NT2/D1 (cell line): Measurements from ENCODE around the gene TMEM121B.
"Not testable (repeated sequence)": the region's sequence is repeated elsewhere in the genome, so short reads cannot be mapped to it uniquely, and the experiment has no call there.

Experiments used
- DNase-seq: peaks from one replicate; pipeline ENCODE4 v3.0.0-alpha.2; 2011; ENCODE audit warnings: low read depth, low spot score
- H3K27me3 ChIP-seq: 2 replicates; pipeline ENCODE4 v1.6.0; 2011; ENCODE audit warnings: mild to moderate bottlenecking; ENCODE audit not compliant: insufficient read length, insufficient read depth
- H3K36me3 ChIP-seq: 2 replicates; pipeline ENCODE4 v1.6.1; 2011; ENCODE audit warnings: mild to moderate bottlenecking, low read length, mixed read lengths; ENCODE audit not compliant: insufficient read depth, insufficient read length
- H3K4me1 ChIP-seq: 2 replicates; pipeline ENCODE4 v1.5.1; 2011; ENCODE audit not compliant: insufficient read depth, insufficient read length
- H3K4me3 ChIP-seq: 2 replicates; pipeline ENCODE4 v1.5.1; 2011; ENCODE audit warnings: low read depth; ENCODE audit not compliant: insufficient read length
- H3K9ac ChIP-seq: 2 replicates; pipeline ENCODE4 v1.6.0; 2011; ENCODE audit warnings: low read depth; ENCODE audit not compliant: insufficient read length
- H3K9me3 ChIP-seq: 2 replicates; pipeline ENCODE4 v1.5.1; 2011; ENCODE audit warnings: mild to moderate bottlenecking, low read length; ENCODE audit not compliant: insufficient read depth
- SUZ12 ChIP-seq: IDR thresholded peaks from 2 replicates; pipeline ENCODE4 v1.6.1; 2011; ENCODE audit not compliant: insufficient read length, insufficient read depth; ENCODE audit errors: extremely low read depth
- YY1 ChIP-seq: IDR thresholded peaks from 2 replicates; pipeline ENCODE4 v1.6.1; 2011; ENCODE audit not compliant: insufficient read length, insufficient read depth
- ZNF274 ChIP-seq: IDR thresholded peaks from 2 replicates; pipeline ENCODE4 v1.6.1; 2011; ENCODE audit warnings: mild to moderate bottlenecking, low read depth, low read length

The TMEM121B gene

DNA sequence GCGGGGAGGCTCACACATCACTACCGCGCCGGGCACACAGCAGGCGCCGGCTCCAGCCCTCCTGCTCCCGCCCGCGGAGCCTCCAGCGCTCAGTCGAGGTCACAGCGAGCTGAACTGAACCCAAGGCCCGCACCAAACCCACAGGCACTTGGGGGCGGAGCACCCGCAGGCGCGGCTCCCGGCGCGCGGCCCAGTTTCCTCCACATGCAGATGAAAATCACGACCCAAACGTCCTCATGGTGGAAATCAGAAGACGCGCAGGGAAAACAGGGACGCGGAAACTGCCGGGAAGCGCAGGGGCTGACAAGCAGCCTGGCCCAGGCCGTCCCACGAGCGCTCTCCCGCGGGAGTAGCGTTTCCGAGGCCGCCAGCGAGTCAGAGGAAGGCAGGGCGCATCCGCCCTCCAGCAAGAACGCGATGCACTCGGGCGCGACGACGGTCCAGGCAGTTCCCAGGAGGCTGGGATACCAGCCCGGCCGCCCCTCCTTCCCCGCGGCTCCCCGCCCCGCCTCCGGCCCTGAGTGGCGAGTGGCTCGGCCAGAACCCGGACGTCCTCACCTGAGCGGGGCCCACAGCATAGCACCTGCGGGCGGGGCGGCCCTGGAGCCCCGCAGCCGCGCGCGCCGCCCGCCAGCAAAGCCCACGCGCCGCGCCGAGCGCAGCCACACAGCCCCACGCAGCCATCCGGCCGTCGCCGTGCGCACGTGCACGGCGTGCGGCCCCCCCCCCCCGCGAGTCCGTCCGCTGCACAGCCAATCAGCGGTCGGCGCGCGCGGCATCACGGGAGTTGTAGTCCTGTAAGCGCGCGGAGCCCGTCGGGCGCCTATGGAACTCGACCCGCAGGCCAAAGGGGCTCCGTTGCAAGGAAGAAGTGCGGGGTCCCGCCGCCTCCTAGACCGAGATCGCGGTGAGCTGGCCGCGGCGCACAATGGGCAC lies 37.7 kb upstream of the TMEM121B start, which contains the start of gene HDHD5:
Gene HDHD5, minus strand, starts transcription at position 710 of the 936 bp plus-strand sequence. Its CDS starts 26 bp downstream, at position 684.
- Histone ChIP-seq H3K9ac (peak within 1 kb of the TSS; percentile 93), H3K4me3 (peak within 1 kb of the TSS; percentile 79), H3K9me3 (no peaks in the 10 kb centered on the region), H3K4me1 (no peaks in the 10 kb centered on the region), H3K27me3 (no peaks in the 10 kb centered on the region), H3K36me3 (peaks cover 13% of the 10 kb centered on the region)
- TF ChIP-seq SUZ12 (no peak), YY1 (no peak), ZNF274 (no peak)
- peak; percentile 65 for DNase-seq

DNA sequence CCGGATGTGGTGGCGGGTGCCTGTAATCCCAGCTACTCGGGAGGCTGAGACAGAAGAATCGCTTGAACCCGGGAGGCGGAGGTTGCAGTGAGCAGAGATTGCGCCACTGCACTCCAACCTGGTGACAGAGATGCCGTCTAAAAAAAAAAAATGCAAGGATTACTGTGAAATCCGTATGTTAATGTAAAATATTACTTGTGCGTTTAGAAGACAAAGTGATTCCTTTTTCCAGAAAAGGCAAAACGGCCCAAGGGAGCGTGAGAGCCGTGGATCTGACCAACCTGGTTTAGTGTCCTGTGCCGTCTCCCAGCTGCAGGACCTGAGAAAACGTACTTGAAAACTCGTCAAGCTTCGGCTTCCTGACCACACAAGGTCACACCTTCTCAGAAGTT lies 37.0 kb upstream of the TMEM121B start:
- Histone ChIP-seq H3K36me3 (peaks cover 13% of the 10 kb centered on the region), H3K9me3 (no peaks in the 10 kb centered on the region), H3K9ac (peak overlapping the region; percentile 93), H3K4me1 (no peaks in the 10 kb centered on the region), H3K4me3 (peak overlapping the region; percentile 79), H3K27me3 (no peaks in the 10 kb centered on the region)
- TF ChIP-seq ZNF274 = no peak
- no peak for TF ChIP-seq SUZ12
- no peak for TF ChIP-seq YY1
- no peak for DNase-seq

DNA sequence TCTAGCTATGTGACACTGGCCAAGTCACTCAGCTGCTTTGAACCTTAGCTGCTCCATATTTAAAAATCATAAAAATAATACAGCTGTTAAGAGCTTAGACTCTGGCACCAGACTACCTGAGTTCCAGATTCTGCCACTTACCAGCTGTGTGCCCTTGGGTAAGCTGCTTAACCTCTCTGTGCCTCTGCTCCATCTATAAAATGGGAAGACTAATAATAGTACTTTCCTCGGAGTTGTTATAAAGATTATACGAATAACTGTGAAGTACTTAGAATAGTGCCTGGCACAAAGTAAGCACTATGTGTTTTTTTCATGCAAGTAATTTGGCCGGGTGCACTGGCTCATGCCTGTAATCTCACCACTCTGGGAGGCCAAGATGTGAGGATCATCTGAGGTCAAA lies 36.6 kb upstream of the TMEM121B start:
- Histone ChIP-seq H3K4me1 (no peaks in the 10 kb centered on the region), H3K9ac (no peak overlapping the region), H3K27me3 (no peaks in the 10 kb centered on the region), H3K4me3 (peak overlapping the region; percentile 79), H3K36me3 (peaks cover 17% of the 10 kb centered on the region), H3K9me3 (no peaks in the 10 kb centered on the region)
- DNase-seq = no peak
- TF ChIP-seq SUZ12 (no peak), YY1 (no peak), ZNF274 (no peak)

DNA sequence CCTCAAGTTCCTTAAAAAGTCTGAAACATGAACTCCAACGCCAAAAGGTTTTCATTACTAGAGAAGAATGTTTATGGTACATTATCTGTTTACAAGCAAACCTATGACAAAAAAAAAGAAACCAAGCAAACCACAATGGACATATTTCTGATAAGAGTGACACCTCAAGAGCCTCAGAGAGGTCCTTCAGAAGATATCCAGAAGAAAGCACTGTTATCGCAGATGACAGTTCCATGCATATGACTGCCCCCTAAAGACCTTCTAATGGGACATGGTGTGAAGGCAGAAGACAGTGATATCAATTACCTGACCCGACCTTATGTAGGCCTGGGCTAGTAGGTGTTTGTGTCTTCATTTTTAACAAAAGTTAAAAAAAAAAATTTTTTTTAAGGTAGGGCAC lies 34.8 kb upstream of the TMEM121B start:
- Histone ChIP-seq H3K27me3 (no peaks in the 10 kb centered on the region), H3K4me1 (no peaks in the 10 kb centered on the region), H3K36me3 (peaks cover 23% of the 10 kb centered on the region), H3K9me3 (no peaks in the 10 kb centered on the region), H3K9ac (no peak overlapping the region), H3K4me3 (no peak overlapping the region)
- no peak for DNase-seq
- TF ChIP-seq ZNF274 = no peak
- TF ChIP-seq YY1 = no peak
- no peak for TF ChIP-seq SUZ12

DNA sequence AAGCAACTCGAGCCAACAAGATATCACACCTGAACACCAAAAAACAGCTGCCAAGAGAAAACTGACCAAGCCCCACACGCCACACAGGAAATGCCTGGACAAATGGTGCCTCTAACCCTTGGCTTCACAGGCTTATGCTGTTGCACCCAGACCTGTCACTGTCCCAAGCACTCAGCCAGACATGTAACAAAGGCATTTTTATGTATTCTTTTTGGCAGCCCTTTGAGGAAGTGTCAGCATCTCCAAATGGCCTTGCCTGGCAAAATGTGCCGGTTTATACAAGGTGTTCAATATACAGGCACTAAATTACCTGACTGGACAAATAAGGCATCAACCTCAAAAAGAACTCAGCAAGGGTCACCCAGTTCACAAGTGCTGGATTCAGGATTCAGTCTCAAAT lies 31.8 kb upstream of the TMEM121B start:
- Histone ChIP-seq H3K4me3 (no peak overlapping the region), H3K36me3 (peaks cover 40% of the 10 kb centered on the region), H3K4me1 (no peaks in the 10 kb centered on the region), H3K9ac (no peak overlapping the region), H3K27me3 (no peaks in the 10 kb centered on the region), H3K9me3 (no peaks in the 10 kb centered on the region)
- no peak for DNase-seq
- TF ChIP-seq YY1 = no peak

DNA sequence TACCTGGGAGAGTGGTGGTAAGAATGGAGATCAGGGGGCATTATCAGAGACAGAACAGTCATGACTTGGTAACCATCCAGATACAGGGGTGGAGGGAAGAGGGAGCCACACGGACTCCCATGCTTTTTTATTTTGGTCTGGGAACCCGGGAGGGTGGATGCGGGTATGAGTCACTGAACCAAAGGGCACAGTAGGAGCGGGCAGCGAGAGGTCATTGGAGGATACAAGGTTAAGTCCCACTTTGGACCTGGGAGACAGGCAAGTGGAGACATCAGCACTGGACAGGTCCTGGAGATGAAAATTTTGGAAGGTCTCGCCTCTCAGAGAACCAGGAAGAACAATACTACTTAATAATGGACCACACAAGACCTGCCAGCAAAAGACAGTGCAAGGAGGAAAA lies 31.2 kb upstream of the TMEM121B start:
- no peaks in the 10 kb centered on the region for H3K27me3 ChIP-seq
- peaks cover 40% of the 10 kb centered on the region for H3K36me3 ChIP-seq
- H3K9ac ChIP-seq = no peak overlapping the region
- DNase-seq = no peak
- H3K9me3 ChIP-seq = no peaks in the 10 kb centered on the region
- no peak overlapping the region for H3K4me3 ChIP-seq
- no peaks in the 10 kb centered on the region for H3K4me1 ChIP-seq
- no peak for TF ChIP-seq ZNF274
- no peak for TF ChIP-seq YY1
- TF ChIP-seq SUZ12 = no peak

DNA sequence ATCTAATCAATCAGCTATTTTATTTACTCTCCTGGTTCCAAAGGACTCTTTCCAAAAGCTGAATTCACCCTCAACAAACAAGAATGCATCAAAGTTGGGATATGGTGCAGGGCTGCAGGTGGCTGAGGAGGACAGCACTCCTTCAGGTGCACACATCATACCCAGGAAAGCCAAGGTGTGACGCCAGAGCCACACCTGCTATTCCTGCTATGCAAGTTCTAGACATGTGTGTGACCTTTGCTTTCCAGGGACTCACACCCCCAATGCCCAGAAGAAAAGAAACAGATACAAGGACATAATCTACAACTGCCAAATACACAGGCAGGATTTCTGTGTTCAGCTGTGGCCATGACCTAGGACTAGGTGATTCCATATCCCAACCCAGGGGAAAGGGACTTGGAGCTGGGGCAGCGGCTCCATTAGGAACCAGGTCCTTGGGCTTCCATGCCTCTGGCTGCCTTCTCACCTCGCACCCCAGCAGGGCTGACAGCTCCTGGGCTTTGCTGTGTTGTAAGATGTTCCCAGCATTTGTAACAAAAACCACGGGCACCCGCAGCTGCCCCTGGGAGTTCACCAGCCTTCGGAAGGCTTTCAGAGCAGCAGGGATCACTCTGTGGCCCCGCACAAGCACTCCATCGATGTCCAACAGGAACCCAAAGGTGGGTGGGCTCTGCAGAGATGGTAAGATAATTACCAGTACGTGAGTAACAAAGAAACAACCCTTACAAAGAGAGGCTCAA lies 28.1 kb upstream of the TMEM121B start:
- TF ChIP-seq SUZ12 (no peak), ZNF274 (no peak), YY1 (no peak)
- DNase-seq = no peak
- H3K27me3 ChIP-seq = no peaks in the 10 kb centered on the region
- no peak overlapping the region for H3K4me3 ChIP-seq
- no peaks in the 10 kb centered on the region for H3K9me3 ChIP-seq
- peaks cover 52% of the 10 kb centered on the region for H3K36me3 ChIP-seq
- H3K4me1 ChIP-seq = no peaks in the 10 kb centered on the region
- no peak overlapping the region for H3K9ac ChIP-seq

DNA sequence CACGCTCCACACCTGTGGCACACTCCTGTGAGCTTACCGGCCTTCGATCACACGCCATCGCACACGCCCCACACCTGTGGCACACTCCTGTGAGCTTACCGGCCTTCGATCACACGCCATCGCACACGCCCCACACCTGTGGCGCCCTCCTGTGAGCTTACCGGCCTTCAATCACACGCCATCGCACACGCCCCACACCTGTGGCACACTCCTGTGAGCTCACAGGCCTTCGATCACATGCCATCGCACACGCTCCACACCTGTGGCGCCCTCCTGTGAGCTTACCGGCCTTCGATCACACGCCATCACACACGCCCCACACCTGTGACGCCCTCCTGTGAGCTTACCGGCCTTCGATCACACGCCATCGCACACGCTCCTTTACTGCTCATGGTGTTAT lies 26.3 kb upstream of the TMEM121B start:
- not testable (repeated sequence) for H3K4me3 ChIP-seq, DNase-seq, H3K27me3 ChIP-seq, H3K9ac ChIP-seq, H3K9me3 ChIP-seq, H3K4me1 ChIP-seq
- H3K36me3 ChIP-seq = peaks cover 61% of the 10 kb centered on the region
